OCI-LY1 (cell line): Measurements from ENCODE around the gene PRPF38A.

Source experiments
- H2AFZ ChIP-seq: fragments of 200-600 bp; sonication (generic), shearing (Covaris generic); 2 replicates; pipeline ENCODE4 v1.6.0; 2014; ENCODE audit warnings: antibody characterized with exemption, mild to moderate bottlenecking, low read length
- H3F3A ChIP-seq: fragments of 200-600 bp; sonication (generic), shearing (Covaris generic); 2 replicates; pipeline ENCODE4 v1.6.0; 2014; ENCODE audit warnings: mild to moderate bottlenecking, antibody characterized with exemption, low read length, moderate library complexity; ENCODE audit not compliant: insufficient read depth
- H3K27ac ChIP-seq: fragments of 200-600 bp; sonication (generic); 2 replicates; pipeline ENCODE4 v1.5.1; 2014; ENCODE audit warnings: low read length, mixed run types, mild to moderate bottlenecking, low read depth; ENCODE audit not compliant: poor library complexity, severe bottlenecking
- H3K27me3 ChIP-seq: fragments of 200-600 bp; sonication (generic); 2 replicates; pipeline ENCODE4 v1.6.0; 2014; ENCODE audit warnings: antibody characterized with exemption, mild to moderate bottlenecking, low read length, moderate library complexity; ENCODE audit not compliant: insufficient read depth
- H3K36me3 ChIP-seq: fragments of 200-600 bp; sonication (generic); 2 replicates; pipeline ENCODE4 v1.6.1; 2014; ENCODE audit warnings: mild to moderate bottlenecking, antibody characterized with exemption, low read length, moderate library complexity, mixed read lengths; ENCODE audit not compliant: insufficient read depth
- H3K4me1 ChIP-seq: fragments of 200-600 bp; sonication (generic); 2 replicates; pipeline ENCODE4 v1.5.1; 2014; ENCODE audit warnings: mild to moderate bottlenecking, low read length, moderate library complexity; ENCODE audit not compliant: insufficient read depth, severe bottlenecking
- H3K4me2 ChIP-seq: fragments of 200-600 bp; sonication (generic), shearing (Covaris generic); 2 replicates; pipeline ENCODE4 v1.6.1; 2014; ENCODE audit warnings: low read length
- H3K4me3 ChIP-seq: fragments of 200-600 bp; sonication (generic); 2 replicates; pipeline ENCODE4 v1.5.1; 2014; ENCODE audit warnings: low read length, low read depth, mild to moderate bottlenecking, mixed read lengths; ENCODE audit not compliant: poor library complexity, severe bottlenecking
- H3K79me2 ChIP-seq: fragments of 200-600 bp; shearing (Covaris generic); 2 replicates; pipeline ENCODE4 v1.6.1; 2016; ENCODE audit warnings: mixed run types, low read length, mixed read lengths; ENCODE audit not compliant: insufficient read depth
- H3K9ac ChIP-seq: fragments of 200-600 bp; sonication (generic), shearing (Covaris generic); 2 replicates; pipeline ENCODE4 v1.6.1; 2014; ENCODE audit warnings: mild to moderate bottlenecking, low read length, mixed read lengths
- H3K9me2 ChIP-seq: fragments of 200-600 bp; sonication (generic), shearing (Covaris generic); 2 replicates; pipeline ENCODE4 v1.6.1; 2014; ENCODE audit warnings: low read depth, mild to moderate bottlenecking, low read length, mixed read lengths
- H3K9me3 ChIP-seq: fragments of 200-600 bp; shearing (Covaris generic); 2 replicates; pipeline ENCODE4 v1.6.1; 2014; ENCODE audit warnings: low read length, mixed read lengths
- H4K20me1 ChIP-seq: fragments of 200-600 bp; sonication (generic), shearing (Covaris generic); 2 replicates; pipeline ENCODE4 v1.6.0; 2016; ENCODE audit warnings: mild to moderate bottlenecking, low read length; ENCODE audit not compliant: insufficient read depth
- CTCF ChIP-seq: fragments of 200-600 bp; sonication (generic), shearing (Covaris generic); IDR thresholded peaks from 2 replicates; pipeline ENCODE4 v1.5.1; 2017; ENCODE audit warnings: mild to moderate bottlenecking, antibody characterized with exemption, low read length, moderate library complexity, mixed read lengths
- EZH2 ChIP-seq: fragments of 200-600 bp; sonication (generic), shearing (Covaris generic); IDR thresholded peaks from 2 replicates; pipeline ENCODE4 v1.8.0; 2017; ENCODE audit warnings: borderline replicate concordance, mixed run types, mild to moderate bottlenecking, antibody characterized with exemption, low read length, moderate library complexity, mixed read lengths

The PRPF38A gene

GRCh38 chr1:52426371-52426770 is 22.0 kb downstream of the PRPF38A start:
- H3K9ac ChIP-seq, result no peak overlapping the region
- no peaks in the 10 kb centered on the region for H3K79me2 ChIP-seq
- no peak overlapping the region for H3K4me2 ChIP-seq
- no peaks in the 10 kb centered on the region for H3K27me3 ChIP-seq
- H2AFZ ChIP-seq, result no peak overlapping the region
- no peaks in the 10 kb centered on the region; the same call in 1 of the 2 replicates for H3F3A ChIP-seq
- H3K27ac ChIP-seq, result no peak overlapping the region
- peaks cover 36% of the 10 kb centered on the region for H3K36me3 ChIP-seq
- H3K4me3 ChIP-seq, result no peak overlapping the region
- H3K9me2 ChIP-seq, result no peaks in the 10 kb centered on the region
- no peaks in the 10 kb centered on the region for H3K4me1 ChIP-seq
- no peaks in the 10 kb centered on the region for H4K20me1 ChIP-seq
- no peak for TF ChIP-seq CTCF
- TF ChIP-seq EZH2, result no peak
- no peaks in the 10 kb centered on the region for H3K9me3 ChIP-seq

GRCh38 chr1:52427152-52427551 is 22.8 kb downstream of the PRPF38A start:
- no peaks in the 10 kb centered on the region for H3K27me3 ChIP-seq
- H3K4me1 ChIP-seq, result no peaks in the 10 kb centered on the region
- no peaks in the 10 kb centered on the region for H3K9me3 ChIP-seq
- H3K27ac ChIP-seq, result no peak overlapping the region
- no peaks in the 10 kb centered on the region for H3K79me2 ChIP-seq
- peaks cover 34% of the 10 kb centered on the region for H3K36me3 ChIP-seq
- TF ChIP-seq CTCF (no peak), EZH2 (no peak)
- H3K9ac ChIP-seq, result no peak overlapping the region
- H2AFZ ChIP-seq, result no peak overlapping the region
- no peak overlapping the region for H3K4me3 ChIP-seq
- H3K9me2 ChIP-seq, result no peaks in the 10 kb centered on the region
- H3F3A ChIP-seq, result no peaks in the 10 kb centered on the region; the same call in 1 of the 2 replicates
- H4K20me1 ChIP-seq, result no peaks in the 10 kb centered on the region
- H3K4me2 ChIP-seq, result no peak overlapping the region

- Histone ChIP-seq H3F3A (no peaks in the 10 kb centered on the region), H3K9ac (no peak overlapping the region), H3K36me3 (peaks cover 41% of the 10 kb centered on the region), H3K9me2 (no peaks in the 10 kb centered on the region), H4K20me1 (no peaks in the 10 kb centered on the region), H3K4me1 (no peaks in the 10 kb centered on the region), H3K27ac (no peak overlapping the region), H3K9me3 (no peaks in the 10 kb centered on the region), H3K4me2 (no peak overlapping the region), H3K4me3 (no peak overlapping the region), H3K27me3 (no peaks in the 10 kb centered on the region), H3K79me2 (no peaks in the 10 kb centered on the region), H2AFZ (no peak overlapping the region)
- TF ChIP-seq CTCF (no peak), EZH2 (no peak)
Observed at GRCh38 chr1:52432807-52433206, 28.4 kb downstream of the PRPF38A start.
